OCI-LY7 (cell line): Measurements from ENCODE around the gene STPG4. TPM values are rescaled to one million over a fixed set of nuclear protein-coding genes. Genes with fewer than 3 reads are reported as not detected.
A peak's percentile ranks its signal among the peaks of the same experiment; 100 is the strongest.

Experiments used
- BruUV-seq: library from RNA; stranded (reverse); fragments of 400-500 nt; replicated peaks from 2 replicates; lab custom pipeline; 2021; lab: Mats Ljungman, UMichigan
- CTCF ChIA-PET: fragments of 300-600 bp; sonication (Branson Sonifier 250); formaldehyde crosslinking; loops from one replicate; lab custom pipeline; 2022; ENCODE audit warnings: antibody characterized with exemption; ENCODE audit not compliant: unreplicated experiment; lab: Charles Lee
- POLR2A ChIA-PET: fragments of 300-600 bp; sonication (Branson Sonifier 250); formaldehyde crosslinking; loops from one replicate; lab custom pipeline; 2022; ENCODE audit warnings: antibody characterized with exemption; lab: Charles Lee
- DNase-seq: peaks from one replicate; pipeline ENCODE4 v3.0.0-alpha.2; 2015; ENCODE audit warnings: low spot score
- H2AFZ ChIP-seq: fragments of 200-600 bp; sonication (generic), shearing (Covaris generic); 2 replicates; pipeline ENCODE4 v1.6.1; 2014; ENCODE audit warnings: mild to moderate bottlenecking, antibody characterized with exemption, low read length, moderate library complexity
- H3K27ac ChIP-seq: fragments of 200-600 bp; sonication (generic); 2 replicates; pipeline ENCODE4 v1.5.1; 2014; ENCODE audit warnings: mixed run types, low read depth, mild to moderate bottlenecking, moderate library complexity, low read length, inconsistent platforms; ENCODE audit not compliant: poor library complexity, severe bottlenecking
- H3K36me3 ChIP-seq: fragments of 200-600 bp; sonication (generic); 2 replicates; pipeline ENCODE4 v1.6.1; 2014; ENCODE audit warnings: mild to moderate bottlenecking, antibody characterized with exemption, low read length, moderate library complexity, mixed read lengths; ENCODE audit not compliant: insufficient read depth
- H3K4me1 ChIP-seq: fragments of 200-600 bp; sonication (generic); 2 replicates; pipeline ENCODE4 v1.5.1; 2014; ENCODE audit warnings: mild to moderate bottlenecking, low read length; ENCODE audit not compliant: insufficient read depth, poor library complexity, severe bottlenecking
- H3K4me2 ChIP-seq: fragments of 200-600 bp; sonication (generic); 2 replicates; pipeline ENCODE4 v1.6.1; 2014; ENCODE audit warnings: mild to moderate bottlenecking, low read length
- H3K4me3 ChIP-seq: fragments of 200-600 bp; sonication (generic); 2 replicates; pipeline ENCODE4 v1.5.1; 2014; ENCODE audit warnings: mild to moderate bottlenecking, low read depth, low read length; ENCODE audit not compliant: poor library complexity, severe bottlenecking
- H3K79me2 ChIP-seq: fragments of 200-600 bp; sonication (generic); 2 replicates; pipeline ENCODE4 v1.6.1; 2016; ENCODE audit warnings: low read depth, mild to moderate bottlenecking, low read length, moderate library complexity, mixed read lengths; ENCODE audit not compliant: insufficient read depth
- H3K9me2 ChIP-seq: fragments of 200-600 bp; sonication (generic); 2 replicates; pipeline ENCODE4 v1.6.1; 2016; ENCODE audit warnings: mild to moderate bottlenecking, low read length, mixed read lengths; ENCODE audit not compliant: insufficient read depth
- H3K9me3 ChIP-seq: fragments of 200-600 bp; sonication (generic); 2 replicates; pipeline ENCODE4 v1.6.1; 2014; ENCODE audit warnings: mild to moderate bottlenecking, mixed run types, low read length, mixed read lengths
- H4K20me1 ChIP-seq: fragments of 200-600 bp; sonication (generic); 2 replicates; pipeline ENCODE4 v1.6.1; 2014; ENCODE audit warnings: mild to moderate bottlenecking, antibody characterized with exemption, low read length, moderate library complexity, mixed read lengths; ENCODE audit not compliant: insufficient read depth
- EZH2phosphoT487 ChIP-seq: fragments of 200-600 bp; sonication (generic); IDR thresholded peaks from 2 replicates; pipeline ENCODE4 v1.6.1; 2018; ENCODE audit warnings: low read depth, borderline replicate concordance, mild to moderate bottlenecking, mixed run types, antibody characterized with exemption, low read length, moderate library complexity, mixed read lengths
- intact Hi-C: fragments of 100-400 bp; cut with micrococcal nuclease; formaldehyde crosslinking; loops from one replicate; pipeline ENCODE4 v1.10.0; 2022; ENCODE audit not compliant: unreplicated experiment
- total RNA-seq, 2 experiments: library from RNA; depleted of rRNA in 1 of 2; stranded (reverse); fragments of >200 nt in 1 of 2; shearing (Covaris generic) in 1 of 2; gene quantifications; 2 replicates each; pipeline ENCODE4 v1.2.3, GENCODE V29; 2014 to 2022
- TF ChIP-seq, protein P1 (sequence below): fragments of 200-600 bp; sonication (generic); conservative IDR thresholded peaks from 2 replicates; pipeline ENCODE4 v1.5.1; 2014; ENCODE audit warnings: mild to moderate bottlenecking, antibody characterized with exemption, low read length, moderate library complexity, mixed read lengths

The STPG4 gene
- total RNA-seq, 2 experiments from 2014 or later = 0.68 TPM; not detected in 1

DNA sequence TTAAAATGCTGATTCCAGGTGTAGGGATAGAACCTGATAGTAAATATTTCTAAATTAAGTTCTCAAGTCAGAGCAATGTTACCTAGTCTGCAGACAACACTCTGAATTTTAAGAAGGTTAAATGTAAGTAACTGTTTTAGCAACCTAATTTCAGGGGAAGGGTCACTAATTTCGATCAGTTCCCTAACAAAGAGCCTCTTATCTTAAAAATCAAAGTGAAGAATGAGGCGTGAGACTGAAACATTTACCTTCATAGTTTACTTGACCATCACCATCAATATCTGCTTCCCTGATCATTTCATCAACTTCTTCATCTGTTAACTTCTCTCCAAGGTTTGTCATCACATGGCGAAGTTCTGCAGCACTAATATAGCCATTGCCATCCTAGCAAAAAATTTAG is 6.4 kb upstream of the STPG4 start:
- no peak overlapping the region for H3K27ac ChIP-seq
- TF ChIP-seq EZH2phosphoT487 = no peak
- TF ChIP-seq, protein P1, sequence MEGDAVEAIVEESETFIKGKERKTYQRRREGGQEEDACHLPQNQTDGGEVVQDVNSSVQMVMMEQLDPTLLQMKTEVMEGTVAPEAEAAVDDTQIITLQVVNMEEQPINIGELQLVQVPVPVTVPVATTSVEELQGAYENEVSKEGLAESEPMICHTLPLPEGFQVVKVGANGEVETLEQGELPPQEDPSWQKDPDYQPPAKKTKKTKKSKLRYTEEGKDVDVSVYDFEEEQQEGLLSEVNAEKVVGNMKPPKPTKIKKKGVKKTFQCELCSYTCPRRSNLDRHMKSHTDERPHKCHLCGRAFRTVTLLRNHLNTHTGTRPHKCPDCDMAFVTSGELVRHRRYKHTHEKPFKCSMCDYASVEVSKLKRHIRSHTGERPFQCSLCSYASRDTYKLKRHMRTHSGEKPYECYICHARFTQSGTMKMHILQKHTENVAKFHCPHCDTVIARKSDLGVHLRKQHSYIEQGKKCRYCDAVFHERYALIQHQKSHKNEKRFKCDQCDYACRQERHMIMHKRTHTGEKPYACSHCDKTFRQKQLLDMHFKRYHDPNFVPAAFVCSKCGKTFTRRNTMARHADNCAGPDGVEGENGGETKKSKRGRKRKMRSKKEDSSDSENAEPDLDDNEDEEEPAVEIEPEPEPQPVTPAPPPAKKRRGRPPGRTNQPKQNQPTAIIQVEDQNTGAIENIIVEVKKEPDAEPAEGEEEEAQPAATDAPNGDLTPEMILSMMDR = no peak
- H3K79me2 ChIP-seq = peaks cover 52% of the 10 kb centered on the region
- DNase-seq = no peak
- CTCF ChIA-PET = no interaction called here
- peaks cover 35% of the 10 kb centered on the region for H4K20me1 ChIP-seq
- POLR2A ChIA-PET = no interaction called here
- BruUV-seq = no TSS peak
- no peak overlapping the region for H3K4me2 ChIP-seq
- no peak overlapping the region for H3K4me3 ChIP-seq
- no peaks in the 10 kb centered on the region for H3K9me2 ChIP-seq
- intact Hi-C loops = no loop called here
- H3K9me3 ChIP-seq = no peaks in the 10 kb centered on the region
- peaks cover 94% of the 10 kb centered on the region for H3K36me3 ChIP-seq
- H3K4me1 ChIP-seq = no peaks in the 10 kb centered on the region
- no peak overlapping the region for H2AFZ ChIP-seq

DNA sequence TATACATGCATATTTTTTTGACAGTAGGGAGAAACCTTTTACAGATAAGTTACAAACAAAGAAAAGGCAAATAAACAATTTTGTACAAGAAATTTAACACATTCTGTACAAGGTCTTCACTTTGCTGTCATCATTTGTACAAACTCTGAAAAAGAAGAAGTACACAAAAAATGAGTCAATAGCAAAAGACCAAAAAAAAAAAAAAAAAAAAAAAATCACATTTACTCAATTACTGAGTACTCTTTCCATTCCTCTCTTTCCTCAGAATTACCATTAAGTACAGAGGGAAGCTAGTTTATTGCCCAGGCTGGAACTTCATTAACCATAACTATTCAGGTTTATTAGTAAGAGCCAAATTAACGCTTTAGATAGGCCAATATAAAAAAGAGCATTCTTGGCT is 5.6 kb upstream of the STPG4 start:
- no TSS peak for BruUV-seq
- Histone ChIP-seq H3K36me3 (peaks cover 85% of the 10 kb centered on the region), H3K4me2 (no peak overlapping the region), H3K79me2 (peaks cover 44% of the 10 kb centered on the region), H3K4me3 (no peak overlapping the region), H3K4me1 (no peaks in the 10 kb centered on the region), H3K27ac (no peak overlapping the region), H2AFZ (no peak overlapping the region), H4K20me1 (peaks cover 27% of the 10 kb centered on the region), H3K9me3 (no peaks in the 10 kb centered on the region), H3K9me2 (no peaks in the 10 kb centered on the region)
- POLR2A ChIA-PET = no interaction called here
- DNase-seq = no peak
- intact Hi-C loops = no loop called here
- TF ChIP-seq, protein P1 = no peak
- no peak for TF ChIP-seq EZH2phosphoT487
- CTCF ChIA-PET = no interaction called here

DNA sequence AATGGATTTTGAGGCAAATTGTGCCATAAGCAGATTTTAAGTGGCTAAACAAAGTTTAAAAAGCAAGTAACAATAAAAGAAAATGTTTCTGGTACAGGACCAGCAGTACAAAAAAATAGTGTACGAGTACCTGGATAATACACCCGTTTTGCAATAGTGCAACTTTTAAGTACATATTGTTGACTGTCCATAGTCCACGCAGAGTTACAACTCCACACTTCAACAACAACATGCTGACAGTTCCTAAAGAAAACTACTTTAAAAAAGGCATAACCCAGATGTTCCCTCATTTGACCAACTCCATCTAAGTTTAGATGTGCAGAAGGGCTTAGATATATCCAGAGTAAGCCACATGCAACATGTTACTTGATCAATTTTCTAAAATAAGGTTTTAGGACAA is 5.1 kb upstream of the STPG4 start:
- peaks cover 81% of the 10 kb centered on the region for H3K36me3 ChIP-seq
- TF ChIP-seq, protein P1 = no peak
- no peak for TF ChIP-seq EZH2phosphoT487
- H3K4me3 ChIP-seq = no peak overlapping the region
- H3K4me1 ChIP-seq = no peaks in the 10 kb centered on the region
- H4K20me1 ChIP-seq = peaks cover 22% of the 10 kb centered on the region
- no peak overlapping the region for H3K27ac ChIP-seq
- intact Hi-C loops = no loop called here
- H3K9me3 ChIP-seq = no peaks in the 10 kb centered on the region
- CTCF ChIA-PET = no interaction called here
- H2AFZ ChIP-seq = no peak overlapping the region
- peaks cover 39% of the 10 kb centered on the region for H3K79me2 ChIP-seq
- POLR2A ChIA-PET = no interaction called here
- DNase-seq = no peak
- H3K9me2 ChIP-seq = no peaks in the 10 kb centered on the region
- BruUV-seq = TSS peak; percentile 85
- no peak overlapping the region for H3K4me2 ChIP-seq
